Activated naive CD4-positive, alpha-beta T cell treated with anti-CD3 and anti-CD28 coated beads, Interleukin-2, amount 50 U/mL, for 24 hours (primary cell): ENCODE measurements around the gene ABR.
A peak's percentile ranks its signal among the peaks of the same experiment; 100 is the strongest.
"Not testable (repeated sequence)": the region's sequence is repeated elsewhere in the genome, so short reads cannot be mapped to it uniquely, and the experiment has no call there.

Experiments
- H3K27ac Mint-ChIP-seq: one replicate; pipeline ENCODE4 v1.8.0; 2021; ENCODE audit warnings: mild to moderate bottlenecking, mixed read lengths
- H3K27me3 Mint-ChIP-seq: one replicate; pipeline ENCODE4 v1.8.0; 2021; ENCODE audit warnings: mixed read lengths
- H3K36me3 Mint-ChIP-seq: one replicate; pipeline ENCODE4 v1.8.0; 2021; ENCODE audit warnings: mixed read lengths
- H3K4me1 Mint-ChIP-seq: one replicate; pipeline ENCODE4 v1.8.0; 2021; ENCODE audit warnings: mixed read lengths
- H3K4me3 Mint-ChIP-seq: one replicate; pipeline ENCODE4 v1.8.0; 2021; ENCODE audit warnings: mild to moderate bottlenecking, mixed read lengths
- H3K9me3 Mint-ChIP-seq: one replicate; pipeline ENCODE4 v1.8.0; 2021; ENCODE audit warnings: mixed read lengths

The ABR gene

GRCh38 chr17:1208966-1209365 is 29.2 kb upstream of the ABR start:
- no peaks in the 10 kb centered on the region for H3K9me3 Mint-ChIP-seq
- no peak overlapping the region for H3K27ac Mint-ChIP-seq
- H3K27me3 Mint-ChIP-seq = no peaks in the 10 kb centered on the region
- no peaks in the 10 kb centered on the region for H3K36me3 Mint-ChIP-seq
- H3K4me3 Mint-ChIP-seq = no peak overlapping the region
- no peaks in the 10 kb centered on the region for H3K4me1 Mint-ChIP-seq

GRCh38 chr17:1206026-1206777 is 26.4 kb upstream of the ABR start:
- no peaks in the 10 kb centered on the region for H3K27me3 Mint-ChIP-seq
- H3K4me3 Mint-ChIP-seq = no peak overlapping the region
- H3K4me1 Mint-ChIP-seq = peaks cover 14% of the 10 kb centered on the region
- H3K9me3 Mint-ChIP-seq = no peaks in the 10 kb centered on the region
- no peaks in the 10 kb centered on the region for H3K36me3 Mint-ChIP-seq
- no peak overlapping the region for H3K27ac Mint-ChIP-seq

DNA sequence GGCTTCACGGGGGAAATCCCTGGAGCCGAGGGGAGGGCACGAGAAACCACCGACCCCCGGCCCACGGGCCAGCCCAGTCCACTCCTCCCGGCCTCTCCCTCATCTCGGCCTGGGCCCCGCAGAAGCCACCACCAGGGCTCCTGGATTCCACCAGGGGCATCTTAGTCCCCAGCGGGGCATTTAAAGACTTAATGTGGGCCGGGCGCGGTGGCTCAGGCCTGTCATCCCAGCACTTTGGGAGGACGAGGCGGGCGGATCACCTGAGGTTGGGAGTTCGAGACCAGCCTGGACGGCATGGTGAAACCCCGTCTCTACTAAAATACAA is 24.1 kb upstream of the ABR start:
- Mint-ChIP-seq H3K4me1 (peaks cover 27% of the 10 kb centered on the region), H3K27me3 (no peaks in the 10 kb centered on the region), H3K27ac (peak overlapping the region; percentile 84), H3K4me3 (no peak overlapping the region), H3K9me3 (no peaks in the 10 kb centered on the region), H3K36me3 (no peaks in the 10 kb centered on the region)

DNA sequence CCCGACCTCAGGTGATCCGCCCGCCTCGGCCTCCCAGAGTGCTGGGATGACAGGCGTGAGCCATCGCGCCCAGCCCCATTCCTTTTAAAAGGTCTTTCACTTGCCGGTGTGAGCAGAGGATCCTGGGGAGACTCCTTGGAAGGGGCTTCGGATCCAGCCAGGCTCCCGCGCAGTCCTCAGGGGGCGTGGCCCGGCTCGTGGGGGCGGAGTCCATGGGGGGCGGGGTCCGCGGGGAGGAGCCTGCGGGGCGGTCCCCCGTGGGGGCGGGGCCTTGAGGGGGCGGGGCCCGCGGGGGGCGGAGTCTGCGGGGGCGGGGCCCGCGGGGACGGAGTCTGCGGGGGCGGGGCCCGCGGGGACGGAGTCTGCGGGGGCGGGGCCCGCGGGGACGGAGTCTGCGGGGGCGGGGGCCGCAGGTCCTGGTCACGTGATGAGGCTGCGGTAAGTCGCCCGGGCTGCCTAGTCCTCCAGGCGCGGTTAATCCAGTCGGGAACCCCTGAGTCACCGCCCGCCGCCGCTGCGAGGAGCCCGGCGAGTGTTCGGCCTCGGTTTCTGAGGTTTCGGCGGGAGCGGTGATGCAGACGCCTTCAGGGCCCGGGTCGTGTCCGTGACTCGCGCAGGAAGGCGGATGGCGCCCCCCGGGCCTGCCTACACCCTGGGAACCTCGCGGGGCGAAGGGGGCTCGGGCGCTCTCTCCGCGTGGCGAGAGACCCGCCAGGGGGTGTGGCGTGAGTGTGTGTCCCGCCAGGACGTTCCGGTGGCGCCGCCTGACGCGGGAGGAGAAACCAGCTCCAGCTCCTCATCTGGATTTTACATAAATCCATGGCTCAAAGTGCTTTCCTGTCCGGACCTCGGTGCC is 23.6 kb upstream of the ABR start:
- H3K4me1 Mint-ChIP-seq = peaks cover 29% of the 10 kb centered on the region
- no peak overlapping the region for H3K4me3 Mint-ChIP-seq
- H3K27me3 Mint-ChIP-seq = no peaks in the 10 kb centered on the region
- H3K9me3 Mint-ChIP-seq = no peaks in the 10 kb centered on the region
- H3K27ac Mint-ChIP-seq = peak overlapping the region; percentile 23
- no peaks in the 10 kb centered on the region for H3K36me3 Mint-ChIP-seq

GRCh38 chr17:1202291-1202690 is 22.5 kb upstream of the ABR start:
- peak overlapping the region; percentile 13 for H3K4me3 Mint-ChIP-seq
- no peaks in the 10 kb centered on the region for H3K9me3 Mint-ChIP-seq
- H3K36me3 Mint-ChIP-seq = no peaks in the 10 kb centered on the region

GRCh38 chr17:1201132-1201702 is 21.4 kb upstream of the ABR start:
- H3K27ac Mint-ChIP-seq = peak overlapping the region; percentile 77
- H3K27me3 Mint-ChIP-seq = no peaks in the 10 kb centered on the region
- no peaks in the 10 kb centered on the region for H3K36me3 Mint-ChIP-seq
- H3K4me1 Mint-ChIP-seq = peaks cover 44% of the 10 kb centered on the region
- no peaks in the 10 kb centered on the region for H3K9me3 Mint-ChIP-seq
- H3K4me3 Mint-ChIP-seq = peak overlapping the region; percentile 23

More at GRCh38 chr17:1202291-1202690, 22.5 kb upstream of the ABR start:
- Mint-ChIP-seq H3K27ac (peak overlapping the region; percentile 65), H3K27me3 (no peaks in the 10 kb centered on the region), H3K4me1 (peaks cover 39% of the 10 kb centered on the region)

DNA sequence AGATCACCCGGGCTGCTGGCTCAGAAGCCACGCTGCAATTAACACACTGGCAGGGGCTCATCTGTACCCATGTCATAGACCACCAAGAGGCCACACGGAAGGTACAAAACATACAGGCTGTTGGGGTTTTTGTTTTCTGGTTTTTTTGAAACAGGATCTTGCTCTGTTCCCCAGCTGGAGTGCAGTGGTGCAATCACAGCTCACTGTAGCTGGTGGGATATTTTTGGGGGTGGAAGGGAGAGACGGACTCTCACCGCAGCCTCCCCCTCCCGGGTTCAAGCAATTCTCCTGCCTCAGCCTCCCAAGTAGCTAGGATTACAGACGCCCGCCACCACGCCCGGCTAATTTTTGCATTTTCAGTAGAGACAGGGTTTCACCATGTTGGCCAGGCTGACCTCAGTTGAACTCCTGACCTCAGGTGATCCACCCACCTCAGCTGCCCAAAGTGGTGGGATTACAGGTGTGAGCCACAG is 19.5 kb upstream of the ABR start:
- peak overlapping the region; percentile 15 for H3K4me3 Mint-ChIP-seq
- H3K27ac Mint-ChIP-seq = peak overlapping the region; percentile 12
- not testable (repeated sequence) for H3K9me3 Mint-ChIP-seq, H3K27me3 Mint-ChIP-seq, H3K36me3 Mint-ChIP-seq
- H3K4me1 Mint-ChIP-seq = peaks cover 44% of the 10 kb centered on the region

- peaks cover 44% of the 10 kb centered on the region for H3K4me1 Mint-ChIP-seq
- no peaks in the 10 kb centered on the region for H3K9me3 Mint-ChIP-seq
- H3K27ac Mint-ChIP-seq = peak overlapping the region; percentile 30
- no peaks in the 10 kb centered on the region for H3K36me3 Mint-ChIP-seq
- H3K4me3 Mint-ChIP-seq = peak overlapping the region; percentile 19
- H3K27me3 Mint-ChIP-seq = no peaks in the 10 kb centered on the region
Observed at GRCh38 chr17:1197781-1198490, 18.2 kb upstream of the ABR start.

GRCh38 chr17:1197379-1197778 is 17.6 kb upstream of the ABR start:
- Mint-ChIP-seq H3K27ac (no peak overlapping the region), H3K36me3 (no peaks in the 10 kb centered on the region), H3K4me3 (no peak overlapping the region), H3K9me3 (no peaks in the 10 kb centered on the region), H3K4me1 (peaks cover 42% of the 10 kb centered on the region), H3K27me3 (no peaks in the 10 kb centered on the region)

DNA sequence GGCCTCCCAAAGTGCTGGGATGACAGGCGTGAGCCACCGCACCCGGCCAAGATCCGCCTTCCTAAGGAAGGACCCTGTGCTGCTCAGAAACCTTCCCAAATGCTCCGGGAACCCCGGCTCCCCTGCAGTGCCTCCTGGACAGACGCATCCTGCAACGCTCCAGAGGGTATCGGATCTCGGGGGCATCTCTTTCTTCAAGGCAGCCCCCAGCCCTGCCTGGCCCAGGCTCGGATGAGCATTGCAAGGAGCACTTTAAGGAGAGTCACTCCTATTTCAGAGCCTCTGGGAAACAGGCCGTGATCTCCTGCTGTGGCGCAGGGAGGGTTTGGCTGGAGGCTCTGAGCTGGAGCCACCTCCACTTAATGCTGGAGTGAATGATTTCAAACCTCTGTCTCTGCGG is 17.2 kb upstream of the ABR start:
- no peak overlapping the region for H3K4me3 Mint-ChIP-seq
- H3K36me3 Mint-ChIP-seq = no peaks in the 10 kb centered on the region
- no peak overlapping the region for H3K27ac Mint-ChIP-seq
- no peaks in the 10 kb centered on the region for H3K9me3 Mint-ChIP-seq
- H3K27me3 Mint-ChIP-seq = no peaks in the 10 kb centered on the region
- H3K4me1 Mint-ChIP-seq = peaks cover 37% of the 10 kb centered on the region

- Mint-ChIP-seq H3K36me3 (no peaks in the 10 kb centered on the region), H3K4me1 (peaks cover 13% of the 10 kb centered on the region), H3K27ac (no peak overlapping the region), H3K4me3 (peak overlapping the region; percentile 42), H3K27me3 (no peaks in the 10 kb centered on the region), H3K9me3 (no peaks in the 10 kb centered on the region)
Observed at GRCh38 chr17:1192911-1193699, 13.3 kb upstream of the ABR start.

DNA sequence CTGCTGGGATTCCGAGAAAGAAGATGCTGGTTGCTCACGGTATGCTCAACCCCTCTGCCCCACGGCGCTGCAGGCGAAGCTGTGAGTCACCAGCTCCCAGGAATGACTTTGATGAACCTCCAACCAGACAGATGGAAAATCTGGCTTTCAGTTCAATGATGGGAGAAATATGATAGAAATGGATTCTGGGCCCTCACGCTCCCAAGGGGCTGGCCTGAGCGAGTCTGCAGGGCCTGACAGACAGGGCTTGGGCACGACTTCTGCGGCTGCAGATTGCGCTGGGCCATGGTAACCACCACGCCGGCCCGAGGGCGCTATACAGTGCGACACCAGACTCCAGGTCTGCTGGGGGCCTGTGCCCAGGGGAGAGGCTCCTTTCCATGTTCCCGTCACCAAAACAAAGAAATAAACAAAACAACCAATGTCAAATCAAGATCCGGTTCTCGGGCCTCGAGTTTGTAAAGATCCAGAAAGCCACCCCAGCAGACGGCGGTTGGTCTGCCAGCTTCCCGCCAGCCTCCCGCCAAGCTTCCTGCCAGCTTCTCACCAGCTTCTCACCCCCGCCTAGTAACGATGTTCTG is 11.1 kb upstream of the ABR start:
- Mint-ChIP-seq H3K9me3 (no peaks in the 10 kb centered on the region), H3K27me3 (no peaks in the 10 kb centered on the region), H3K27ac (no peak overlapping the region), H3K36me3 (no peaks in the 10 kb centered on the region), H3K4me3 (no peak overlapping the region), H3K4me1 (no peaks in the 10 kb centered on the region)

DNA sequence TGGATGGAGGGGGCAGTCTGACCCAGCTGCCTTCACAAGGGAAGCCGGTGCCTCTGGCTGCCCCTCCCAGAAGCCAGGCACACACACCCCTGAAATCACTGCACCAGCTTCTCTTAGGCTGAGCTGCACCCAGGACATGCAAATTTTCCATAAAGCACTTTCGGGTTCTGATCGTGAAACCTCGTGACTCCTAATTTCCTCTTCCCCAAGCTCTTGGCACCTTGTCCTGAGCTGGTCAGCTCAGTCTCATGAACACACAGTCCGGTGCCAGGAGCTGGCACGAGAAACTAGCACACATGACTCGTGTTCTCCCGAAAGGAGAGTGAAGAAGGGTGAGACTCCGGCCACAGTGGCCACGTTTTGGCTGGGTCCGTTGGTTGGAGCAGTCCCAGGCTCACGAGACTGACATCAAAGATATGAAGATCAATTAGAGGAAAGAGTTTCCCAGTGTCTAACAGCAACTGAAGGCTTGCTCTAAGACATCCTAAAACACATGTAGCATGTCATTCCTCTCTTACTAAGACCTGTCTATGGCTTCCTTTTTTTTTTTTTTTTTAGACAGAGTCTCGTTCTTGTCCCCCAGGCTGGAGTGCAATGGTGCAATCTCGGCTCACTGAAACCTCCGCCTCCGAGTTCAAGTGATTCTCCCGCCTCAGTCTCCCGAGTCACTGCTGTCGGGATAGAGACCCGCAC is 9.2 kb upstream of the ABR start:
- no peak overlapping the region for H3K4me3 Mint-ChIP-seq
- H3K9me3 Mint-ChIP-seq = no peaks in the 10 kb centered on the region
- H3K36me3 Mint-ChIP-seq = no peaks in the 10 kb centered on the region
- H3K27me3 Mint-ChIP-seq = no peaks in the 10 kb centered on the region
- no peaks in the 10 kb centered on the region for H3K4me1 Mint-ChIP-seq
- no peak overlapping the region for H3K27ac Mint-ChIP-seq
